HG03469 (cell line): ENCODE results near the gene PGLYRP1.
A peak's percentile ranks its signal among the peaks of the same experiment; 100 is the strongest.

ENCODE experiments used
- ATAC-seq: cut with Tn5 transposase; IDR thresholded peaks from one replicate; pipeline ENCODE4 v1.9.1; 2021; ENCODE audit warnings: mild to moderate bottlenecking, moderate library complexity, moderate number of reproducible peaks; ENCODE audit not compliant: unreplicated experiment

Gene PGLYRP1

DNA sequence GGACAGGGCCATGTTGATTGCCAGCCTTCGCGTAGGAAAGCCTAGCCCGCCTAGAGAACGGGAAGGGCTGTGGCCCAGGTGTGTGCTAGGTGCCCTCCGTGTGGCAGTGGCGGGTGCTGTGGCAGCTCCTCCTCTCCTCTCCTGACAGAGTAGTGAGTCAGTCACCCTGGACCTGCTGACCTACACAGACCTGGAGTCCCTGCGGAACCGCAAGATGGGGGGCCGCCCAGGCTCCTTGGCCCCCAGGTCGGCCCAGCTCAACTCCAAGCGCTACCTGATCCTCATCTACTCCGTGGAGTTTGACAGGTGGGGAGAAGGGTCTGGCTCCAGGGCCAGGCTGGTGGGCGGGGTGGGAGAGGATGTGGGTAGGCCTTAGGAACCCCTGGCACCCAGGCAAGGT is 16.4 kb downstream of the PGLYRP1 start:
- ATAC-seq = no peak

DNA sequence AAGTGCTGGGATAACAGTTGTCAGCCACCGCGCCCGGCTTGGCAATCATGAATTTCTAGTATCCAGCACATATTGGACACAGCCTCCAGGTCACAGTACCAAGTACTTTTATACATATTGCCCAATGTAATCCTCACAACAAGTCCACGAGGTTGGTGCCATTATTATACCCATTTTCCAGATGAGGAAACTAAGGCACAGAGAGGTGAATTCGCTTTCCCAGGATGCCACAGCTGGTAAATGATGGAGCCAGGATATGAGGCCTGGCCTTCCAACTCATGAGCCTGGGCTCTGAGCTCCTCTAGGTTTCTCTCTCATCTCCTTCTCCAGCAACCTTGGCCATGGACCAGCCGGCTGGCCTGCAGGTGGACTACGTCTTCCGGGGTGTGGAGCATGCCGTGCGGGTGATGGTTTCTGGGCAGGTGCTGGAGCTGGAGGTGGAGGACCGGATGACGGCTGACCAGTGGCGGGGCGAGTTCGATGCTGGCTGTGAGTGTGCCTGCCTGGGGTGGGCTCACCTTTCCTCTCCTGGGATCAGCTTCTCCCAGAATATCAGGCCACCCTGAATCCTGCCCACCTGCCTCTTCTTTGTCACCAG is 20.1 kb downstream of the PGLYRP1 start:
- ATAC-seq = no peak

DNA sequence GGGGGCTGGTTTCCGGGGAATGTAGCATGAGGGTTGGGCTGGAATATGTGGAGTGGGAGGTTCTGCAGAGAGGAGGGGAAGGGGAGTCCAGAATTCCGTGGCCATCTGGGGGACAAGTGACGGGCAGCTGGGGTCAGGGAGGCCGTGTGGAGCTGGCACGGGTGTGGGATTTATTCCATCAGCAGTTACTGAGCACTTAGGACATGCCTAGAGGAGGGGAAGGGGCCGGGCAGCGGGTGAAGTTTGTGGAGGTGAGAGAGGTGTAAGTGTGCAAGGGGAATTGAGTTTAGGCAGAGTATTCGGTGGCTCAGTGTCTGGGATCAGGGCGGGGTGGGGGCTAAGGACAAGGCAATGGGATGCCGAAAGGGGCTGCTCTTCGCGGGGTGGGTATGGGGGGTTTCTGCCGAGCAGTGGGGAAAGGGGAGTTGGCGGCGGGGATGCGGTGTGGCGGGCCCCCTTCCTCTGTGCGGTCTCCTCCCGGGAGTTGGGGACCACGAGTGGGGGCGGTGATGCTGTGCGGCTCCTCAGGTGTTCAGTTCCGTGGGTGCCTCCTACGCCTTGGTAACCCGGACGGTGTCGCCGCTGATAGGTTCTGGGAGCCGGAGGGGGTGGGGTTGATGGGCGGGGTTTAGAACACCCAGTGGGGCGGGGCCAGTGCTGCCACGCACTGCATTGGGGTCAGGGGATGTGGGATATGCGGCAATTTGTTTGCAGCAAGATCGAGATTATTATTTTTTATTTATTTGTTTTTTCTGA is 22.2 kb downstream of the PGLYRP1 start:
- ATAC-seq = no peak

DNA sequence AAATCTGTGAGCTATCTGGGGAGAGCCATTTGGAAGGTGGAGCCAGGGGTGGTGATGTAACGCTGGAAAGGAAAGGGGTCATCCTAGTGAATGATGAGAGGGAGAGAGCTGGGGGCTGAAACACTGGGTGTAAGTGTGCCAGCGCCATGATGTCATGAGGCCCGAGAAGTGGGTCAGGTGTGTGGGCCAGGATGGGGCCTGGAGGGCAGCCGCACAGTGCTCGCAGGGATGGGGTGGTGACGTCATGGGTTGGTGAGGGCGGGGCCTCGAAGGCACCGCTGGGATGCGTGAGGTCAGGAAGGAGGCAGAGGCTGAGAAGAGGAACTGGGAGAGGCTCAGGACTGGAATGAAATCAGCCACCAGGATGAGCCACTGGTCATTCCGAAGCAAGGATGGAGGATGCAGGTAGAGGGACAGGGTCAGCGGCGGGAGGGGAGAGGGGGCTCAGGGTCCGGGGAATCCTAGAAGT is 23.2 kb downstream of the PGLYRP1 start:
- ATAC-seq = no peak

DNA sequence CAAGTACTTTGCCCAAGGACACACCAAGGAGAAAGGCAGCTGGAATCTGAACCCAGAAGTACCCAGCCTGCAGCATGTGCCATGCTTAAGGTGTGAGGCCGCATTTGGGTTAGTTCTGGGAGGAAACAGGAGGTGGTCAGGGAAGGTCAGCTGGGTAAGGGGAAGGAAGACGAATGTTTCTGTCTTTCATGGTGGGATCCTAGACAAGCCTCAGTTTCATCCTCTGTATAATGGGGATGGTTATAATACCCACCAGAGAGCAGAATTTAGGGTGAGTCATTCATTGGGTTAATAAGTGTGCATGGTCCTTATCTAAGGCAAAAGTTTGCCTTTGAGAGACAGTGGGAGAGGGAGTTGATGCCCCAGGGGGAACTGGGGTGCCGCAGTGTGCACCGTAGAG is 24.0 kb downstream of the PGLYRP1 start:
- ATAC-seq = no peak

DNA sequence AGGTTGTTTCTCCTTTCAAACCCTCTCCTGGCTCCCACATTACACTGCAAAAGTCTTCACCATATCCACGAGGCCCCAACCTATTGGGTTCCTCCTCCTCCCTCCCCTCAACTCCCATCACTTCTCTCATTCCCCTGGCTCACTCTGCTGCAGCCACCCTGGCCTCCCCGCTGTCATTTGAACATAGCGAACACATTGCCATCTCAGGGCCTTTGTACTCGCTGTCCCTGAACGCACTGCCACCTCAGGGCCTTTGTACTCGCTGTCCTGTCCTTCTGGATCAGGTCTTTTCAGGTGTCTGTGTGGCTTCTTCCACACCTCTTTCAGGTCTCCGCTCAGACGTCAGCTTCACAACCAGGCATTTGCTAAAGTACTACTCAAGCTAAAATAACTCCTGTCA is 25.9 kb downstream of the PGLYRP1 start:
- no peak for ATAC-seq

DNA sequence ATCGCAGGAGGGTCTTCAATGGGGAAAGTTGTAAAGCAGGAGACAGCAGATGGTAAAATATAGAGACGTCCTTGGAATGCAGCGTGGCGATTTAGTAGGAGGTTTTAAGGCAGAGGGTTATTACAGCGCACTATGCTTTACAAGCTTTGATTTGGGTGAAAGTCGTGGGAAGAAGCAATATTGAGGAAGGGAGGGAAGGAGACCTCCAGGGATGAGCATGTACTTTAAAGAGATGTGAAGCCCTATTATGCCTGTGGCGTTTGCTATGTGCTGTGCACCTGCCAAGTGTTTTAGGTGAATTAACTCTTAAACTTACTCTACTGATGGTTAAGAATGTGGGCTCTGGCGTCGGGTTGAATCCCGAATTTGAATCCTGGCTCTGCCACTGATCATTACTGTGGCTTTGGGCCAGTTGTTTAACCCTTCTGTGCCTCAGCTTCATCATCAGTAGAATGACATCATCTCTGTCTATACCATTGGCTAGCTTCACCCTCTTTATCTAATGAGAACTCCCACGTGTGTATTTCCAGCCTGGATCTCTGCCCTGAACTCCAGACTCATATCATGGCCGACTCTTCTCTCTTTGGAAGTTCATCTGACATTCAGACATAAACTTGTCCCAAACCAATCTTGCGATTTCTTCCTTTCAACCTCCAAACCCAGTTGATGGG is 27.0 kb downstream of the PGLYRP1 start:
- ATAC-seq = no peak

DNA sequence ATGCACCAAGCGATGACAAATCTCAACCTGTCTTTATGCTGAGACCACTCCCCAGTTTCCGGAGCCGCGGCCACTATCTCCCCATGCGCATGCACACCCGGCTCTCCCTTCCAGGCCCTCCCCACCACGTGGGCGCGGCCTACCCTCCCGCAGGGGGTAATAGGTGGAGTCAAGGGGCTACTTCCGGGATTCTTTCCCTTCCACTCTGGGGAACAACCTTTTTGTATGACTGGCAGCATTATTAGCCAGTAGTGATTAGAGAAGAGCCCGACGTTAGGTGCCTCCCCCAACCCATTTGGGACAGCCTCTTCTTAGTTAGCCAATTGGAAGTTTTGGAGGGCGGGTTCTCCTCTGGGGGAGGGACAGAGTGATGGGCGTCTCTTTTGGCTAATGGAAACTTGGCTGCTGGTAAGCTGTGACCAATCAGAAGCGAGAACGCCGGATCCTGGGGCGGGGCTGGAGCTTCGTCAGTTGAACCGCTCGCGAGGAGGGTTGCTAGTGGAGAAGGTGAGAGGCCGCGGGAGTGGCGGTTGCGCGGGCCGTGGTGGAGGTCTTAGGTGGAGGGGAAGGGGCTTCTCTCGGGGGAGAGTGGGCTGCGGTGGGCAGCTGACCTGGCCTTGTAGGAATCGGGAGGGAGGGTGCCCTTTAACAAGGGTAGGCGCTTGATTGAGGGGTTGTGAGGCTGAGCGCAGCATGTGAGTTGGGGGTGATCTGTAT is 27.7 kb downstream of the PGLYRP1 start, which contains the start of gene CCDC61:
TSS of gene CCDC61 (plus strand) at position 470 of the 717 bp plus-strand sequence. CDS start 7,552 bp downstream, outside the sequence.
- peak; percentile 89 for ATAC-seq

DNA sequence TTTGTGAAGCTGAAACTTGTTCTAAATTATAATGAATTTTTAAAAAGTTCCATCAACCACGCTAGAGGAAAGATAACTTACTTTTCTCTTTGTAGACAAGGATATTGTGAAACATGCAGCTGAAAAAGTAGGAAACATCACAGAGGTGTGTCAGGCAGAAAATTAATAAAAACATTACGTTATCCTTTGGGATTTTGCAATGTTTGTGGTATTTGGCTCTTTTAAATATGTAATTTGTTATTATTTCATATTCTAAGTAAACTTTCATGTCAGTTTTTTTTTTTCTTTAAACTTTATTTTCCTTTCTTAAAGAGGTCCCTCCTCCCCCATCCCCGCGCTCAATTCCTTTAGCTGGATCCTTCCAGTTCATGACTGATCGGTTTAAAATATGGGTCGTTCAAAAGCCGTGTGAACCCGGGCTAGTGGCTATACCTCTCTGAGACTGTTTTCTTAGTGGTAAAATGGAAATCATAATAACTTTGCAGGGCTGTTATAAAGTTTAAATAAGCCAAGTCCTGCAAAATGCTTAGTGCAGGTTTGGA is 28.3 kb downstream of the PGLYRP1 start:
- ATAC-seq = no peak

DNA sequence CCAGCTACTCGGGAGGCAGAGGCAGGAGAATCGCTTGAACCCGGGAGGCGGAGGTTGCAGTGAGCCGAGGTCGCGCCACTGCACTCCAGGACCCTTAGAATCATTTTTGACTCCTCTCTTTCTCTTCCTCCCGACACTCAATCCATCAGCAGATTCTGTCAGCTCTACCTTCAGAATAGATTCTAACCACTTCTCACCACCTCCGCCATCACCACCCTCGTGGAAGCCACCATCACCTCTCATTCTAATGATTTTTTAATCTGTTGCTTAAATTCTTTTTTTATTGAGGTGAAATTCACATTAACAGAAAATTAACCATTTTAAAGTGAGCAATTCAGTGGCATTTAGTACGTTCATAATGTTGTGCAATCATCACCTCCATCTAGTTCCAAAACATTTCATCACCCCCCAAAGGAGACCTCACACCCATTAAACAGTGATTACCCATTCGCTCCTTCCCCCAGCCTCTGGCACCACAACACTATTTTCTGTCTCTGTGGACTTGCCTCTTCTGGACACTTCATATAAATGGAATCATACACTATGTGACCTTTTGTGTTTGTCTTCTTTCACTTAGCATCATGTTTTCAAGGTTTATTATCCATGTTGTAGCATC is 32.6 kb downstream of the PGLYRP1 start:
- no peak for ATAC-seq

DNA sequence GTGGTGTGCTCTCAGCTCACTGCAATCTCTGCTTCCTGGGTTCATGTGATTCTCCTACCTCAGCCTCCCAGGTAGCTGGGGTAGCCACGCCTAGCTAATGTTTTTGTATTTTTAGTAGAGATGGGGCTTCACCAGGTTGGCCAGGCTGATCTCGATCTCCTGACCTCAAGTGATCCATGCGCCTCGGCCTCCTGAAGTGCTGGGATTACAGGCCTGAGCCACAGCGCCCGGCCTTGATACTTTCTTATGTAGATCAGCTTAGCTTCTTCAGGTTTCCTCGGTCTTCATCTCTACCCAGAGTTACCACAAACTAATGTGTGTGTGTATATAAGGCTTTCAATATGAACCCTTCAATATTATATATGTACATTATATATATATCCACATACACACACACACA is 37.5 kb downstream of the PGLYRP1 start:
- ATAC-seq = no peak

DNA sequence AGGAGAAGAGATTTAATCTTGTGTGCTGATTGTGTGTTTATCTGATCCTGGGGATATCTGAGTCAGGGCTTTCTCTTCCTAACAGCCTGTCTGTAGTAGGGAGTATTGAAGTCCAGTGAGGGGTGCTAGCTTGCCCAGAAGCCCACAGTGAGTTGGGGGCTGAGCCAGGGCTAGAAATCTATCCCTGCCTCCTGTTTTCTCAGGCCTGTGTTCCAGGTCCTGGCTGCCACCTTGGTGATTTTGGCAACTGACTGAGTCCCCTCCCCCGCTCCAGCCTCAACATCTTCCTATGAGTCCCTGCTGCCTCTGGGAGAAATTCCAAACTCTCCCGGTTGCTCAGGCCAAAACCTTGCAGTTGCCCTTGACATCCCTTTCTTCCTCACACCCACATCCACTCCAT is 41.5 kb downstream of the PGLYRP1 start:
- no peak for ATAC-seq

DNA sequence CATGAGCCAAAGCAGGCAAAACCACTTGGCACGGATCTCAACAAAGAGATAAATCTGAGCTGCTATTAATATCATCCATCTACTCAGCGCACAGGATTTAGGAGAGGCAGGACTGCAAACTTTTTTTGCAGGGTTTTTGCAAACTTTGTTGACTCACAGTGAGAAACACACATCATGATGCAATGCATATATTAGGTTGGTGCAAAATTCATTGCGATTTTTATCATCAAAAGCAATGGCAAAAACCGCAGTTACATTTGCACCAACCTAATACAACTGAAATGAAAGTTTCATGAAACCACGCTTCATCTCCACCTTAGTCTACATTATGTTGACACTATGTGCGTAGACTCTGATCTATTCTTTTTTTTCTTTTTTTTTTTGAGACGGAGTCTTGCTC is 44.7 kb downstream of the PGLYRP1 start:
- no peak for ATAC-seq

DNA sequence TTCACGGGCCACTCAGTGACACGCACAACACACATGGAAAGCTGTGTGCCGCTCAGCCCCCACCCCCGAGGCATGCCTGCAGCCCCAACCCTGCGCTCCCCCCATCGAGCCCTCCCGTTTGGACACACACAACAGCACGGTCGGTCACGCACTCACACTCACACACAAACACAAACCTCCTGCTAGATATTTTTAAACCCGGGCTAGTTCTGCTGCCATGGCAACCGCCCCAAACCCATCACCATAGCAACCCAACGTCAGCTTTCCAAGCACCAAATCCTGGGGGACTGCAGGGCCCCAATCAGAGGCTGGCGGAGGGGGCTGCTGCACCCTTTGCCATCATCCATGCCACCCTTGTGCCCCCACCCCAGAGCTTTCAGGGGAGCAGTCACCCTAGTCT is 46.7 kb downstream of the PGLYRP1 start:
- ATAC-seq = no peak

DNA sequence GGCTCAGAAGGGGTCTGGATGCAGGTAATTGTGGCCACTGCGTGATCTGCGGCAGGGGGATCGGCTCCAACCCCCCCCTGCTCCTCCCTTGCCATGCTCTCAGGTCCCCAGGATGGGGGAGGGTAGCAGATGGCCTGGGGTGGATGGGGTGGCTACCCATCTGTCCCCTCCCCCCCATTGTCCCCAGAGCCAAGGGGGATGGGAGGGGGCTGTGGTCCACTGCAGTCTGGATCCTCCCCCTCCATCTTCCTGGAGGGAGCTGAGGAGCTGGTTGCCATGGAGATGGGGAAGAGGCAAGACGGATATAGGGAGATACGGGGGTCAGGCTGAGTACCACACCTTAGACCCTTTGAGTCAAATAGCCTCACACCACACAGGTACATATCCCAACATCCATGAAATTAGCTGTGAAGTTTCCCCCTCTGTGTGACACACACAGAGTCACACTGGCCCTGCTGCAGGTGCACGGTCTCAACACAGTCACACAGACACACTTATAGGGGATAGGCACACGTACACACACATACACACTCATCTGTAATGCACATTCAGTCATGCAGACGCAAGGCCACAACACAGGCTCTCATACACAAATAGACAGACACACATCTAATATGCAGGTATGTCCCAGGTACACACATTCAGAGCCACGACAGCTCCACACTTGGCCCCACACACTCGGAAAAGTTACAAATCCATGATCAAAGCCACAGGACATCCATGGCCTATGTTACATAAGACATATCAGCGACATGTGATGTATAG is 47.4 kb downstream of the PGLYRP1 start:
- ATAC-seq = no peak

DNA sequence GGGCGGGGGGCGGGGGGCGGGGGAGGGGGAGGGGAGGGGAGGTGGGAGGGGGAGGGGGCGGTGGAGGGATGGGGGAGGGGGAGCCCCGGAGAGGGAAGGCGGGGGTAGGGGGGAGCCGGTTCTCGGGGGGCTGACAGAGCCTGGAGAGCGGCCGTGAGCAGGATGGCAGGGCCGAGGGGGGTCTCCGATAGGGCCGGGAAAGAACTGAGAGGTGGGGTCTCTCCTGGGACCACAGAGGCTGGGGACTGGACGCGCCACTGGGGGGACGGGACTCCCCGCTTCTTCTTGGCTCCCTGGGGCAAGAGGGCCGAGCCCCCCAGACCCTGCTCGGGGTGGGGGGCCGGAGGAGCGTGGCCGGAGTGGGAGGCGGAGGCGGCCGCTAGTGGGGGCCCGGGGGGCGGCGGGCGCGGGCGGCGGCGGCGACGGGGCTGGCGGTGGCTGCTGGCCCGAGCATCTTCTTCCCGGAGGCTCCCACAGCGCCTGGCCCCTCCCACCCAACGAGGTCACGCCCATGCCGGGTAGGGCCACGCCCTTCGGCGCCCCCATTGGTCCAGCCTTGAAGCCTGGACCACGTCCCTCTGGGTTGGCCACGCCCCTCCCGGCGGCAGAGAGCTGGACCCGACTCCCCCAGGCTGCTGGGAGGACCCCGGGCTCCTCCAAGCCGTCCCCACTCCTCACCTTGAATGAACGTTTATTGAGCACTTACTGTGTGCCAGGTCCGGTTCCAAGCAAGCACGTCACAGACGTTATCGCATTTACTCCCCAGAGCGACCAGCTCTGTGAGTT is 49.1 kb downstream of the PGLYRP1 start, which contains the start of gene NOVA2:
TSS of gene NOVA2 (minus strand) at position 313 of the 786 bp plus-strand sequence. CDS start 514 bp downstream, outside the sequence.
- ATAC-seq = no peak

DNA sequence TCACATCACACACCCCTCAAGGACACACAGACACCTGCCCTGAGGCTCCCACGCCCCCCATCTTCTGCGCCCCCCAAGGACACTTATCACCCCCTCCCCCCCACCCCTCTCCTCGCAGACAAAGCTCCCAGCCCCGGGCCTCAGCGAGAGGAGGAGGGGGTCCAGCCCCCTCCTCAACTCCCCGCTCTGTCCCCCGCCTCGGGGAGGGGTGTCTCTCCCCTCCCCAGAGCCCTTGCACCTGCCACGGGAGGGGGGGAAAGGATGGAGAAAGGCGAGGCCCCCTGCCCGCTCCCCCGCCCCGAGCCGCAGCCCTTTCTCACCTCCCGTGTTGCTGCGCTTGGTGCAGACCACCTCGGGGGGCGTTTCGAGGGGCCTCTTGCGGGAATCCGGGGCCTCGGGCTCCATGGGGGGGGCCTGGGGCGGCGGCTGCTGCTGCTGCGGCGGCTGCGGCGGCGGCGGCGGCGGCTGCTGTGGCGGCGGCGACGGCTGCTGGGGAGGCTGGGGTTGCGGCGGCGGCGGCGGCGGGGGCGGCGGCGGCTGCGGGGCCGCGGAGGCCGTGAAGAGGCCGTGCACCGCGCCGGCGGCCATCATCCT is 49.8 kb downstream of the PGLYRP1 start:
- ATAC-seq = no peak
